Thyroid gland (tissue), 4 donors: ENCODE measurements around the gene PTEN. TPM values are rescaled to one million over a fixed set of nuclear protein-coding genes. Genes with fewer than 3 reads are reported as not detected.

Experiments used
- DNase-seq, 2 donors: peaks; one replicate each; pipeline ENCODE4 v3.0.0-alpha.2; 2019
- H3K27ac ChIP-seq, 3 donors: fragments of 200-600 bp; sonication (generic); 1 replicate in 2 of 3; 2 replicates in 1 of 3; pipeline ENCODE4 v1.5.1; 2016 to 2019; ENCODE audit warnings: mild to moderate bottlenecking in 1 of 3, moderate library complexity in 1 of 3
- H3K27me3 ChIP-seq: fragments of 200-600 bp; sonication (generic); one replicate; pipeline ENCODE4 v1.5.1; 2019
- H3K36me3 ChIP-seq, 2 donors: fragments of 200-600 bp; sonication (generic); one replicate each; pipeline ENCODE4 v1.5.1; 2016 to 2019
- H3K4me1 ChIP-seq, 2 donors: fragments of 200-600 bp; sonication (generic); one replicate each; pipeline ENCODE4 v1.5.1; 2017 to 2019
- H3K4me3 ChIP-seq, 3 donors: fragments of 200-600 bp; sonication (generic); replicated peaks in 1 of 3; 1 replicate in 2 of 3; 2 replicates in 1 of 3; pipeline ENCODE4 v1.5.1; 2016; ENCODE audit warnings: mild to moderate bottlenecking in 1 of 3
- H3K9me3 ChIP-seq: fragments of 200-600 bp; sonication (generic); one replicate; pipeline ENCODE4 v1.5.1; 2017
- POLR2A ChIP-seq, 2 donors: fragments of 450-650 bp; IDR thresholded peaks; one replicate each; pipeline ENCODE4 v1.6.1; 2017; ENCODE audit warnings: antibody characterized with exemption in 2 of 2, mild to moderate bottlenecking in 2 of 2, moderate library complexity in 1 of 2
- WGBS, 2 donors: methylation state at CpG; one replicate each; pipeline ENCODE4 v1.1.5; 2017; 5-methylcytosine and 5-hydroxymethylcytosine counted together
- intact Hi-C: fragments of 100-400 bp; cut with DNase I; formaldehyde crosslinking; loops from one replicate; pipeline ENCODE4 v1.15.1; 2023
- total RNA-seq, 4 donors: library from RNA; depleted of rRNA; stranded (reverse); fragments of >200 nt; gene quantifications; one replicate each; pipeline ENCODE4 v1.2.3, GENCODE V29; 2016
- TF ChIP-seq, protein P1 (sequence below), 6 experiments: fragments of 200-600 bp in 3 of 6; fragments of 450-650 bp in 3 of 6; sonication (generic) in 3 of 6; IDR thresholded peaks; one replicate each; pipeline ENCODE4 v1.5.1; 2016 to 2019; ENCODE audit warnings: antibody characterized with exemption in 6 of 6, mild to moderate bottlenecking in 2 of 6, inconsistent platforms in 1 of 6, moderate library complexity in 1 of 6

The PTEN gene
- total RNA-seq, 4 donors from 2014 or later = 112 to 183 (median 150) TPM

GRCh38 chr10:87842220-87842641, 21.2 kb upstream of the PTEN start:
- H3K36me3 ChIP-seq = no peaks in the 10 kb centered on the region
- intact Hi-C loops = no loop called here
- WGBS, 2 donors = 88 to 98% methylated on average over 1 of the region's 1 CpG
- no peaks in the 10 kb centered on the region for H3K27me3 ChIP-seq
- TF ChIP-seq, protein P1, sequence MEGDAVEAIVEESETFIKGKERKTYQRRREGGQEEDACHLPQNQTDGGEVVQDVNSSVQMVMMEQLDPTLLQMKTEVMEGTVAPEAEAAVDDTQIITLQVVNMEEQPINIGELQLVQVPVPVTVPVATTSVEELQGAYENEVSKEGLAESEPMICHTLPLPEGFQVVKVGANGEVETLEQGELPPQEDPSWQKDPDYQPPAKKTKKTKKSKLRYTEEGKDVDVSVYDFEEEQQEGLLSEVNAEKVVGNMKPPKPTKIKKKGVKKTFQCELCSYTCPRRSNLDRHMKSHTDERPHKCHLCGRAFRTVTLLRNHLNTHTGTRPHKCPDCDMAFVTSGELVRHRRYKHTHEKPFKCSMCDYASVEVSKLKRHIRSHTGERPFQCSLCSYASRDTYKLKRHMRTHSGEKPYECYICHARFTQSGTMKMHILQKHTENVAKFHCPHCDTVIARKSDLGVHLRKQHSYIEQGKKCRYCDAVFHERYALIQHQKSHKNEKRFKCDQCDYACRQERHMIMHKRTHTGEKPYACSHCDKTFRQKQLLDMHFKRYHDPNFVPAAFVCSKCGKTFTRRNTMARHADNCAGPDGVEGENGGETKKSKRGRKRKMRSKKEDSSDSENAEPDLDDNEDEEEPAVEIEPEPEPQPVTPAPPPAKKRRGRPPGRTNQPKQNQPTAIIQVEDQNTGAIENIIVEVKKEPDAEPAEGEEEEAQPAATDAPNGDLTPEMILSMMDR (IDR thresholded peaks at IDR 0.05) = no peak
- TF ChIP-seq POLR2A (IDR thresholded peaks at IDR 0.05) = no peak
- DNase-seq = no peak
- H3K4me1 ChIP-seq = no peaks in the 10 kb centered on the region
- H3K4me3 ChIP-seq = no peak overlapping the region
- no peak overlapping the region for H3K27ac ChIP-seq
- H3K9me3 ChIP-seq = no peaks in the 10 kb centered on the region

DNA sequence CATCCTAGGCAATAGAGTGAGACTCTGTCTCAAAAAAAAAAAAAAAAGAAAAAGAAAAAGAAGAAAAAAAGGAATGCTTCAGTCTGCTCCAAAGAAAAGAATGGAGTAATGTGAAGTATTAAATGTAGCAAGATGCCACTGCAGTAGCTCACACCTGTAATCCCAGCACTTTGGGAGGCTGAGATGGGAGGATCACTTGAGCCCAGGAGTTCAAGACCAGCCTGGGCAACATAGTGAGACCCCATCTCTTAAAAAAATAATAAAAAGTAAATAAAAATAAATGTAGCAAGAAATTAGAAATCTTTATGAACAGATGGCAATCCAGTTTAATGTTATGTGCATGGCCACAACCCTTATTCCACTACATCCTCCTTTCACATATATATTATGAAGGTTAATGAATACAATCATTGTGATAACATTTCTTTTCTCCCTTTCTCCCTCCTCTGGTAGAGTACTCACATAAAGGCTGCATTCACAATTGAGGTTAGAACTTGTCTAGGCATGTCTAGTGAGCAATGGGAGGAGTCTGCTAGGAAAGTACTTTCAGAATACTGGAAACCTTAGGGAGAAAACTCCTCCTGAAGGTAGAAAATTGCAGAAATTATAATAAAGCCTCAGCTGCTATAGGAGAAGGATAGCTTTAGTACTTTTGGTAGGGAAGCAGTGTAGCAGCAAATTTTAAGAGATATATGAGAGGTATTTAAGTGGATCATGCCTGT, 20.5 kb upstream of the PTEN start:
- Histone ChIP-seq H3K36me3 (no peaks in the 10 kb centered on the region), H3K9me3 (no peaks in the 10 kb centered on the region), H3K4me1 (no peaks in the 10 kb centered on the region), H3K27me3 (no peaks in the 10 kb centered on the region), H3K27ac (no peak overlapping the region), H3K4me3 (no peak overlapping the region)
- TF ChIP-seq, protein P1 (IDR thresholded peaks at IDR 0.05) = no peak
- no peak for TF ChIP-seq POLR2A (IDR thresholded peaks at IDR 0.05)
- no peak for DNase-seq
- intact Hi-C loops = no loop called here

DNA sequence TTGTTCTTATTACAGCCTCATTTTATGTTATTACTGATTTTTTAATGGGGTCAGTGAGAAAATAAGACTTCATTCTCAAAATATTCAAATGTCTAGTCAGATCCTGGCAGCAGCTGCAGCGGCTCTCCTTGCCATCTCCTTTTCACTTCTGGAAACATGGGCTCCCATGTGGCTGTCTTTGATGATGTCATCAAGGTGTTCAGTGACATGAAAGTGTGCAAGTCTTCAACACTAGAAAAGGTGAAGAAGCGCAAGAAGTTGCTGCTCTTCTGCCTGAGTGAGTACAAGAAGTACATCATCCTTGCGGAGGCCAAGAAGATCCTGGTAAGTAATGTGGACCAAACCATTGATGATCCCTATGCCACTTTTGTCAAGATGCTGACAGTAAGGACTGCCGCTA, 19.7 kb upstream of the PTEN start:
- Histone ChIP-seq H3K27ac (no peak overlapping the region), H3K4me3 (no peak overlapping the region), H3K36me3 (no peaks in the 10 kb centered on the region), H3K9me3 (no peaks in the 10 kb centered on the region), H3K4me1 (no peaks in the 10 kb centered on the region), H3K27me3 (no peaks in the 10 kb centered on the region)
- no peak for DNase-seq
- WGBS, 2 donors = 98% methylated on average over 4 of the region's 4 CpGs
- TF ChIP-seq, protein P1 (IDR thresholded peaks at IDR 0.05) = no peak
- no peak for TF ChIP-seq POLR2A (IDR thresholded peaks at IDR 0.05)
- intact Hi-C loops = no loop called here

GRCh38 chr10:87844837-87845623, 18.4 kb upstream of the PTEN start:
- intact Hi-C loops = no loop called here
- Histone ChIP-seq H3K27ac (no peak overlapping the region), H3K27me3 (no peaks in the 10 kb centered on the region), H3K4me1 (no peaks in the 10 kb centered on the region), H3K9me3 (no peaks in the 10 kb centered on the region), H3K36me3 (no peaks in the 10 kb centered on the region), H3K4me3 (no peak overlapping the region)
- no peak for DNase-seq
- 42 to 71% methylated on average over 1 of the region's 1 CpG for WGBS, 2 donors
- no peak for TF ChIP-seq POLR2A (IDR thresholded peaks at IDR 0.05)
- TF ChIP-seq, protein P1 (IDR thresholded peaks at IDR 0.05) = no peak

DNA sequence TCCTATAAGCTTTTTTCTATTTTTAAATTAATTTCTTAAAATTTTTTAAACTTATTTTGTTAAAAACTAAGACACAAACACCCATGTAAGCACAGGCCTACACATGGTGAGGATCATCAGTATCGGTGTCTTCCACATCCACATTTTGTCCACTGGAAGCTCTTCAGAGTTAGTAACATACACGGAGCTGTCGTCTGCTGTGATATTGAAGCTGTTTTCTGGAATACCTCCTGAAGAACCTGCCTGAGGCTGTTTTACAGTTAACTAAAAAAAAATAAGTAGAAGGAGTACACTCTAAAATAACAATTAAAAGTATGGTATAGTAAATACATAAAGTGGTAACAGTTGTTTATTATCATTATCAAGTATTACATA, 17.8 kb upstream of the PTEN start:
- no peak for DNase-seq
- no peaks in the 10 kb centered on the region for H3K9me3 ChIP-seq
- intact Hi-C loops = no loop called here
- H3K27ac ChIP-seq = no peak overlapping the region
- 94% methylated on average over 3 of the region's 3 CpGs for WGBS, 2 donors
- H3K27me3 ChIP-seq = no peaks in the 10 kb centered on the region
- H3K36me3 ChIP-seq = no peaks in the 10 kb centered on the region
- H3K4me1 ChIP-seq = no peaks in the 10 kb centered on the region
- H3K4me3 ChIP-seq = no peak overlapping the region
- TF ChIP-seq POLR2A (IDR thresholded peaks at IDR 0.05) = no peak
- TF ChIP-seq, protein P1 (IDR thresholded peaks at IDR 0.05) = no peak
